ENCODE results near the gene ERFE. TPM values are rescaled to one million over a fixed set of nuclear protein-coding genes. Genes with fewer than 3 reads are reported as not detected.

The ERFE gene
- total RNA-seq, 4 donors from 2014 or later: 0.39 to 0.66 TPM; not detected in 2

GRCh38 chr2:238159661-238160205, 963 bp downstream of the ERFE start:
- no peak for DNase-seq (ENCODE audit: extremely low spot score)
- Histone ChIP-seq H3K27me3 (peaks cover 0 to 66% (median 23%) of the 10 kb centered on the region in 4 donors), H3K9me3 (no peaks in the 10 kb centered on the region), H3K4me1 (peaks cover 11 to 44% (median 35%) of the 10 kb centered on the region in 4 donors), H3K27ac (replicated peaks in 1 of 4) (no peak overlapping the region), H3K4me3 (no peak overlapping the region), H3K36me3 (no peaks in the 10 kb centered on the region)
- WGBS: 82% methylated on average over 10 of the region's 10 CpGs
- intact Hi-C loops (cut with DNase I): loop anchor here (5.0 kb wide), 1 partner anchor 103 kb away; no protein-coding TSS in a partner anchor
- no peak for TF ChIP-seq POLR2AphosphoS5 (IDR thresholded peaks at IDR 0.05)
- TF ChIP-seq POLR2A (IDR thresholded peaks at IDR 0.05; ENCODE audit: low read depth): no peak
- no peak for TF ChIP-seq EP300 (IDR thresholded peaks at IDR 0.05)
- TF ChIP-seq CTCF (IDR thresholded peaks at IDR 0.05): no peak

DNA sequence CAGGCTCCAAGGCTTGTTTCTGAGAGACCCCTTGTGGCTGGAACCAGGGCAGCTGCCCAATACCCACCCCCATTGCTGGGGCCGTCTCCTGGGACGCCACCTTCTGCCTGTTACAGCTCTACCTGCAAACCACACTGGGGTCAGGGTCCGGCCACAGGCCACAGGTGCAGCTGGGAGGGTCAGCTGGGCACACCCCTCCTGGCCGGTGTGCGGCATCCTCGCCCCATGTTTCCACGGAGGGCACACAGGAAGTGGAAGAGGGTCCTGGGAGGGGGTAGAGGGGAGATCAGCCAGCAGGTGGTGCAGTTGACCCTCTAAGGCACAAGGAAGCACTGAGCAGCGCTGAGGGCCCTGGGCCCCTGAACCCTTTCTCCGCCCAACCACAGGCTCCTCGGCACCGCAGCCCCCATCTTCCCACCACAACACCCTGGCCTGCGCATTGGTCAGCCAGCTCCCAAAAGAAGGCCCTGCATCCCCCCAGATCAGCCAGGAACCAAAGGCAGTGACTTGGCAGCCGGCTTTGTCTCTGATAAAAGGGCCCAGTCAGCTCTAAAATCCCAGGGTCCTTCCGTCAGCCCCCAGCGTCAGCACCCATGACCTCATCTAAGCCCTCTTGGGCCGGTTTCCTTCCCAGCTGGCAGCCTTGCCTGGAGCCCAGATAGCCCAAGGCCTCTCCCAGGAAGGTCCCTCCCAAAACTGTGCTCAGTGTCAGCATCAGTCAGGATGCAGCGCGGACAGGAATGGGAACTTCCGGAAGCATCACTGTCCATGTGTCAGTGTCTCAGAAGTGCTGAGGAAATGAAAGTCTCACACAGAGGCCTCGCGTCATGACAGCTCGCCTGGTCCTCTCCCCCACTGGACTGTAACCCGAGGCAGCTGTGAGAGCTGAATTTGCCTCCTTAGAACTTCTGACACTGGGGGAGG, 1.7 kb downstream of the ERFE start:
- Histone ChIP-seq H3K4me3 (no peak overlapping the region), H3K9me3 (no peaks in the 10 kb centered on the region), H3K27ac (replicated peaks in 1 of 4) (no peak overlapping the region), H3K4me1 (peaks cover 11 to 44% (median 35%) of the 10 kb centered on the region in 4 donors), H3K27me3 (peaks cover 0 to 70% (median 23%) of the 10 kb centered on the region in 4 donors), H3K36me3 (no peaks in the 10 kb centered on the region)
- no peak for DNase-seq (ENCODE audit: extremely low spot score)
- intact Hi-C loops (cut with DNase I): no loop called here
- 75% methylated on average over 21 of the region's 23 CpGs for WGBS
- TF ChIP-seq POLR2A (IDR thresholded peaks at IDR 0.05; ENCODE audit: low read depth) (no peak), EP300 (IDR thresholded peaks at IDR 0.05) (no peak), CTCF (IDR thresholded peaks at IDR 0.05) (peak in 2 of 3 experiments; percentile 12 to 24)

DNA sequence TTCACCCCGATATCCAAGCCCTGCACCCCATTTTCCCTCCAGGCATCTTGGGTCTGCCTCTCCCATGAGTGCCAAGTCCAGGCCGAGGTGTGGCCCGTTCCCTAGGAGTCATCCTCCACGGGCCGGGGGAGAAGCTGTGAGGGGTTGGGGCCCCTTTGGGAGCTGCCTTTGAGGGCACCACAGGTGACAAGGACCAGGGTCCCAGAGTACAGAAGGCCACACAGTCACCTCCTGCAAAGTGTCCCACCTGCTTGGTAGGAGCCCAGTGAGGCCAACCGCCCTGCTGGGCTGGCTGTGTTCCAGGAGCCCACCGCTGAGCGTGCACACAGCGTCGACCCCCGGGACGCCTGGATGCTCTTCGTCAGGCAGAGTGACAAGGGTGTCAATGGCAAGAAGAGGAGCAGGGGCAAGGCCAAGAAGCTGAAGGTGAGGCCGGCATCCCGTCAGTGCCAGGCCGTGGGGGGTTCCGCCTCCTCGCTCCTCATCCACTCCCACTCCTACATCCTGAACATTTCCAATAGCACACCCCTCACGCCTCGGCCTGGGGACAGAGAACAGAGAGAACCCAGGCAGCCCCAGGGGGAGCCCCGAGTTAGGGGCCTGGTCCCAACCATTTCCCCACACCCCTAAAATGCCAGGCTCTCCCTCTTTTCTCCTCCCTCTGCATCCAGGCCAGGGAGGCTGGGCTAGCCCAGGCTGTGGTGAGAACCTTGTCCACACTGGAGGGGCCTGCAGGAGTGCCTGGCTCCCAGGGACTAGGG, 2.7 kb downstream of the ERFE start:
- intact Hi-C loops (cut with DNase I): no loop called here
- 93% methylated on average over 6 of the region's 21 CpGs for WGBS
- Histone ChIP-seq H3K36me3 (peaks cover 0 to 3% (median 0%) of the 10 kb centered on the region in 4 donors), H3K27ac (replicated peaks in 1 of 4) (no peak overlapping the region), H3K4me1 (peaks cover 11 to 41% (median 34%) of the 10 kb centered on the region in 4 donors), H3K9me3 (no peaks in the 10 kb centered on the region), H3K4me3 (no peak overlapping the region), H3K27me3 (peaks cover 0 to 70% (median 23%) of the 10 kb centered on the region in 4 donors)
- no peak for DNase-seq (ENCODE audit: extremely low spot score)
- TF ChIP-seq POLR2AphosphoS5 (IDR thresholded peaks at IDR 0.05): no peak
- TF ChIP-seq POLR2A (IDR thresholded peaks at IDR 0.05; ENCODE audit: low read depth): no peak
- no peak for TF ChIP-seq EP300 (IDR thresholded peaks at IDR 0.05)
- no peak for TF ChIP-seq CTCF (IDR thresholded peaks at IDR 0.05)

- Histone ChIP-seq H3K27me3 (peaks cover 0 to 70% (median 23%) of the 10 kb centered on the region in 4 donors), H3K36me3 (peaks cover 0 to 11% (median 5%) of the 10 kb centered on the region in 4 donors), H3K27ac (replicated peaks in 1 of 4) (no peak overlapping the region), H3K4me1 (peaks cover 11 to 41% (median 34%) of the 10 kb centered on the region in 4 donors), H3K4me3 (no peak overlapping the region), H3K9me3 (no peaks in the 10 kb centered on the region)
- intact Hi-C loops (cut with DNase I): no loop called here
- TF ChIP-seq EP300 (IDR thresholded peaks at IDR 0.05) (no peak), POLR2A (IDR thresholded peaks at IDR 0.05; ENCODE audit: low read depth) (no peak), POLR2AphosphoS5 (IDR thresholded peaks at IDR 0.05) (no peak), CTCF (IDR thresholded peaks at IDR 0.05) (no peak)
- 71% methylated on average over 7 of the region's 14 CpGs for WGBS
- DNase-seq (ENCODE audit: extremely low spot score): no peak
Measured at GRCh38 chr2:238162251-238162845, 3.6 kb downstream of the ERFE start.

Measured in esophagus muscularis mucosa (tissue), 4 donors.